Peyer's patch (tissue), 4 donors: ENCODE measurements around the gene CRAMP1. TPM values are rescaled to one million over a fixed set of nuclear protein-coding genes. Genes with fewer than 3 reads are reported as not detected.

ENCODE experiments used
- DNase-seq, 3 donors: peaks; one replicate each; pipeline ENCODE4 v3.0.0-alpha.2; 2017 to 2019
- H3K27ac ChIP-seq, 4 donors: fragments of 200-600 bp; sonication (generic); one replicate each; pipeline ENCODE4 v1.5.1; 2016 to 2019
- H3K27me3 ChIP-seq, 2 donors: fragments of 200-600 bp; sonication (generic); one replicate each; pipeline ENCODE4 v1.5.1; 2019
- H3K36me3 ChIP-seq, 3 donors: fragments of 200-600 bp; sonication (generic); one replicate each; pipeline ENCODE4 v1.5.1; 2016 to 2019
- H3K4me1 ChIP-seq, 4 donors: fragments of 200-600 bp; sonication (generic); one replicate each; pipeline ENCODE4 v1.5.1; 2016 to 2019
- H3K4me3 ChIP-seq, 4 donors: fragments of 200-600 bp; sonication (generic); 1 replicate in 3 of 4; 2 replicates in 1 of 4; pipeline ENCODE4 v1.5.1; 2016 to 2019; ENCODE audit warnings: mild to moderate bottlenecking in 1 of 4
- H3K9me3 ChIP-seq, 4 donors: fragments of 200-600 bp; sonication (generic); one replicate each; pipeline ENCODE4 v1.5.1; 2016 to 2019; ENCODE audit warnings: mild to moderate bottlenecking in 1 of 4
- POLR2A ChIP-seq, 2 donors: fragments of 450-650 bp; IDR thresholded peaks; one replicate each; pipeline ENCODE4 v1.5.1; 2017; ENCODE audit warnings: antibody characterized with exemption in 2 of 2, mild to moderate bottlenecking in 2 of 2, moderate library complexity in 2 of 2
- total RNA-seq, 4 donors: library from RNA; depleted of rRNA; stranded (reverse); fragments of >200 nt; gene quantifications; one replicate each; pipeline ENCODE4 v1.1.0, GENCODE V29; 2016
- TF ChIP-seq, protein P1 (sequence below), 6 experiments: fragments of 450-650 bp in 4 of 6; fragments of 200-600 bp in 2 of 6; sonication (generic) in 1 of 6; IDR thresholded peaks; one replicate each; pipeline ENCODE4 v1.5.1; 2017 to 2019; ENCODE audit warnings: antibody characterized with exemption in 6 of 6, mild to moderate bottlenecking in 3 of 6, moderate library complexity in 1 of 6

The CRAMP1 gene
- total RNA-seq, 4 donors from 2014 or later = 16.5 to 37.1 (median 20.0) TPM

DNA sequence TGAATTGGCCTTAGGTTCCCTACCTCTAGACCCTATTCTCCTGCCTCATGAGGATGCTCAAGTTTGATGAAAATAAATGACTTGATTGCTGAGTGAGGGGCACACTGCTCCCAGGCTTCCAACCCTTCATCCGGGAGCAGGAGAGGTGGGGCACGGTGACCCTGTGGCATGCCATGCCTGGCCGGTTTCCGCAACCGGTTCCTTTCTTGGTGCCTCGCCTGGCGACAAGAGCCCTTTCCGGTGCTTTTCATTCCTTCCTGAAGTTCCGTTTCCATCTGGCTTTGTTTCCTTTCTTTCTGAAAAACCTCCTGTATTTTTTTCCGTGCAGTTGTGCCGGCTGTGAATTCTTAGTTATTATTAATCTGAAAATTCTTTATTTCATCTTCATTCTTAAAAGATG lies 27.7 kb downstream of the CRAMP1 start:
- Histone ChIP-seq H3K36me3 (peaks cover 0 to 81% (median 0%) of the 10 kb centered on the region in 3 donors), H3K27ac (no peak overlapping the region), H3K27me3 (no peaks in the 10 kb centered on the region), H3K4me3 (no peak overlapping the region), H3K9me3 (no peaks in the 10 kb centered on the region), H3K4me1 (no peaks in the 10 kb centered on the region)
- no peak for TF ChIP-seq POLR2A (IDR thresholded peaks at IDR 0.05)
- TF ChIP-seq, protein P1, sequence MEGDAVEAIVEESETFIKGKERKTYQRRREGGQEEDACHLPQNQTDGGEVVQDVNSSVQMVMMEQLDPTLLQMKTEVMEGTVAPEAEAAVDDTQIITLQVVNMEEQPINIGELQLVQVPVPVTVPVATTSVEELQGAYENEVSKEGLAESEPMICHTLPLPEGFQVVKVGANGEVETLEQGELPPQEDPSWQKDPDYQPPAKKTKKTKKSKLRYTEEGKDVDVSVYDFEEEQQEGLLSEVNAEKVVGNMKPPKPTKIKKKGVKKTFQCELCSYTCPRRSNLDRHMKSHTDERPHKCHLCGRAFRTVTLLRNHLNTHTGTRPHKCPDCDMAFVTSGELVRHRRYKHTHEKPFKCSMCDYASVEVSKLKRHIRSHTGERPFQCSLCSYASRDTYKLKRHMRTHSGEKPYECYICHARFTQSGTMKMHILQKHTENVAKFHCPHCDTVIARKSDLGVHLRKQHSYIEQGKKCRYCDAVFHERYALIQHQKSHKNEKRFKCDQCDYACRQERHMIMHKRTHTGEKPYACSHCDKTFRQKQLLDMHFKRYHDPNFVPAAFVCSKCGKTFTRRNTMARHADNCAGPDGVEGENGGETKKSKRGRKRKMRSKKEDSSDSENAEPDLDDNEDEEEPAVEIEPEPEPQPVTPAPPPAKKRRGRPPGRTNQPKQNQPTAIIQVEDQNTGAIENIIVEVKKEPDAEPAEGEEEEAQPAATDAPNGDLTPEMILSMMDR (IDR thresholded peaks at IDR 0.05) = no peak
- DNase-seq = no peak

DNA sequence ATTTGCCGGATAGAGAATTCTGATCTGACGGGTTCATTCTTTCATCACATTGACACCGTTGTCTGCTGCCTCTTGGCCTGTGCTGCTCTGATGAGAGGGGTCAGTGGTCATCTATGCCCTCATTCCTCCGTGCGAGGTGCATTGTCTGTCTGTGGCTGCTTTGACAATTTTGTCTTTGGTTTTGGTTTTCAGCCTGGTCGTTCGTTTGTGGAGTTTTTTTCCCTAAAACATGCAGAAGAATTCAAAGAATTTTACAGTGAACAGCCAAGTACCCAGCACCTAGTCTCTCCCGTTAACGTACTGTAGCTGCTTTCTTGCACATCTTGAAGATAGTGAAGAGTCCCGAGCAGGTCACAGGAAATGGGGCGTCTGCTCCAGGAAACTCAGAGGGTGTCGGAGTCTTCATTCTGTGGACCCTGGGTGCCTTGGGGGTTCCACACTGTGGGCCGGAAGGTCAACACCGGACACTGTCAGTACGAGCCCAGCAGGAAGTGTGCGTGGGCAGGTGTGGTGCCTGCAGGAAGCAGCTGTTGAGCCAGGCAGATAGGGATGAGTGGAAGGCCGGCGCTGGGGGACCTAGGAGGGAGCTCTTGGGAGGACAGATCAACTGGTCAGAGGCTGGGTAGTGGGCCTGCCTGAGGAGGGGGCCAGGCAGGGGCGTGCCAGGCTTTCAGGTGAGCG lies 28.2 kb downstream of the CRAMP1 start:
- no peaks in the 10 kb centered on the region for H3K4me1 ChIP-seq
- TF ChIP-seq, protein P1 (IDR thresholded peaks at IDR 0.05) = no peak
- TF ChIP-seq POLR2A (IDR thresholded peaks at IDR 0.05) = no peak
- no peak overlapping the region for H3K27ac ChIP-seq
- H3K36me3 ChIP-seq = peaks cover 0 to 82% (median 0%) of the 10 kb centered on the region in 3 donors
- no peaks in the 10 kb centered on the region for H3K27me3 ChIP-seq
- no peak for DNase-seq
- no peak overlapping the region for H3K4me3 ChIP-seq
- no peaks in the 10 kb centered on the region for H3K9me3 ChIP-seq

DNA sequence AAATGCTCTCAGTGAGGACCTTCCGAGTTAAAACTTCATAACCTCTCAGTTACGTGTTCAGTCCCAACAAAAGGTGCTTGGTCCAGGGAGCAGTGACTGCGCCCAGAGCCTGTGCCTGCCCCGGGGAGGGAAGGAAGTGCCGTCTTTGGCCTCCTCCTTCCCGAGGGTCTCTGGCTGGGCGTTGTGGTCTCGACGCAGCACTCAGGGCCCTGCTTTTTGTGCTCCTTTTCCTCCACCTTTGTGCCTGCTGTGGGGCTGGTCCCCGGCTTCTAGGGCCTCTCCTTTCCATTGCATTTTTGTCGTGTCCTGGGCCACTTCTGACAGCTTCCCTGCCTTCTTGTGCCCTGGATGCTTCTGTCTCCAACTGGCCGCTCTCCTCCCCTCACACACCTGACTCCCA lies 29.1 kb downstream of the CRAMP1 start:
- Histone ChIP-seq H3K4me3 (no peak overlapping the region), H3K36me3 (peaks cover 0 to 89% (median 0%) of the 10 kb centered on the region in 3 donors), H3K27ac (no peak overlapping the region), H3K27me3 (no peaks in the 10 kb centered on the region), H3K4me1 (no peaks in the 10 kb centered on the region), H3K9me3 (no peaks in the 10 kb centered on the region)
- DNase-seq = no peak
- TF ChIP-seq, protein P1 (IDR thresholded peaks at IDR 0.05) = no peak
- no peak for TF ChIP-seq POLR2A (IDR thresholded peaks at IDR 0.05)

DNA sequence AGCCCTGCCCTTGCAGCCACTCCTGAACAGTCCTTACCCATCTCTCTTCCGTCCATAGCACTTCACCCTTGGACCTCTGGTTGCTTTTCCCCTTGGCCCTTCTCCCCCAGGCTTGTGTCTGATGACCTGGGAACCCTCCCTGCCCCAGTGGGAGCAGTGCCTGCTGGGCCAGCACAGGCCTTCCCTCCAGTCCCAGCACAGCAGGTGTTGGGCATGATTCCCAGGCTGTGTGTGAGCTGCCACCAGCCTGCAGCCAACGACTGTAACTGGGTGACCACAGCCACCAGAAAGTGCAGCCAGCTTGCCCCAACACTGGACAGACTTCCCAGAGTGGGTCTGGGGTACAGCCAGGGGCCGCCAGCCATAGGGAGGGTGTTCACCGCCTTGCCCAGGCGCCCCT lies 30.0 kb downstream of the CRAMP1 start:
- Histone ChIP-seq H3K9me3 (no peaks in the 10 kb centered on the region), H3K4me1 (no peaks in the 10 kb centered on the region), H3K27ac (no peak overlapping the region), H3K4me3 (no peak overlapping the region), H3K27me3 (no peaks in the 10 kb centered on the region), H3K36me3 (peaks cover 0 to 84% (median 0%) of the 10 kb centered on the region in 3 donors)
- TF ChIP-seq, protein P1 (IDR thresholded peaks at IDR 0.05) = no peak
- TF ChIP-seq POLR2A (IDR thresholded peaks at IDR 0.05) = no peak
- DNase-seq = no peak

DNA sequence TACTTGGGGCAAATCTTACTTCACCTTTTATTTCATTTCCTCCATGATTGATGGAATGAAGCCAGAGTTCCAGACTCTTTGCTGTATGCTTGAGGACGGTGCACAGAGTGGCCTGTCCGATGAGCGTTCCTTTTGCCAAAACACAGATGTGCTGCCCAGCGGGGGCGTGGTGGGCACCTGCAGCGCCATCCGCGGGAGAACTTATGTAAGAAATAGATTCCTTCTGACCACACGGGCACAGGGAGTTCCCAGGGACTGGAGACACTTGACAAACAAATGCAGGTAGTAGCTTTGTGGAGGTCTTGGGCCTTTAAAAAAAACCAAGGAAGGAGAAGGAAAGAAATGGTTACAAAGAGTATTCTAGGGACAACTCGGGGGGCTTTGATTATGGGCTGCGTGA lies 30.6 kb downstream of the CRAMP1 start:
- no peak overlapping the region for H3K27ac ChIP-seq
- H3K27me3 ChIP-seq = no peaks in the 10 kb centered on the region
- H3K4me1 ChIP-seq = no peaks in the 10 kb centered on the region
- DNase-seq = no peak
- H3K4me3 ChIP-seq = no peak overlapping the region
- TF ChIP-seq POLR2A (IDR thresholded peaks at IDR 0.05) = no peak
- TF ChIP-seq, protein P1 (IDR thresholded peaks at IDR 0.05) = no peak
- peaks cover 0 to 78% (median 0%) of the 10 kb centered on the region in 3 donors for H3K36me3 ChIP-seq
- no peaks in the 10 kb centered on the region for H3K9me3 ChIP-seq
